Endothelial cell (in vitro differentiated cells): ENCODE measurements around the gene GNPTG. TPM values are rescaled to one million over a fixed set of nuclear protein-coding genes. Genes with fewer than 3 reads are reported as not detected.

Source experiments
- DNase-seq: peaks from one replicate; pipeline ENCODE4 v3.0.0; 2021; ENCODE audit warnings: low spot score
- H3K27ac Mint-ChIP-seq: one replicate; pipeline ENCODE4 v1.8.0; 2021; ENCODE audit warnings: mixed read lengths, inconsistent platforms; ENCODE audit not compliant: unreplicated experiment
- H3K27me3 Mint-ChIP-seq: one replicate; pipeline ENCODE4 v1.8.0; 2021; ENCODE audit warnings: mild to moderate bottlenecking, moderate library complexity, mixed read lengths, inconsistent platforms; ENCODE audit not compliant: unreplicated experiment
- H3K36me3 Mint-ChIP-seq: one replicate; pipeline ENCODE4 v1.8.0; 2021; ENCODE audit warnings: mild to moderate bottlenecking, low read depth, mixed read lengths, inconsistent platforms; ENCODE audit not compliant: unreplicated experiment
- H3K4me1 Mint-ChIP-seq: one replicate; pipeline ENCODE4 v1.8.0; 2021; ENCODE audit warnings: mild to moderate bottlenecking, mixed read lengths, inconsistent platforms; ENCODE audit not compliant: unreplicated experiment
- H3K4me3 Mint-ChIP-seq: one replicate; pipeline ENCODE4 v1.8.0; 2021; ENCODE audit warnings: mild to moderate bottlenecking, mixed read lengths, inconsistent platforms; ENCODE audit not compliant: unreplicated experiment
- H3K9me3 Mint-ChIP-seq: one replicate; pipeline ENCODE4 v1.8.0; 2021; ENCODE audit warnings: mixed read lengths, inconsistent platforms; ENCODE audit not compliant: unreplicated experiment
- total RNA-seq: library from RNA; stranded (reverse); fragmentation: NEBNext Ultra II Directional; extraction: Animal tissue kit (Norgen Biotek cat#: 25700); gene quantifications from one replicate; pipeline ENCODE4 v1.2.1, GENCODE V29; 2021; ENCODE audit not compliant: unreplicated experiment
- TF ChIP-seq, protein P1 (sequence below): fragments of 200-600 bp; sonication (generic); IDR thresholded peaks from one replicate; pipeline ENCODE4 v1.5.0; 2021; ENCODE audit warnings: antibody characterized with exemption; ENCODE audit not compliant: unreplicated experiment

The GNPTG gene
- total RNA-seq, 1 donor from 2014 or later, result 47.9 TPM

- no peak for DNase-seq
- Mint-ChIP-seq H3K4me1 (no peaks in the 10 kb centered on the region), H3K9me3 (no peaks in the 10 kb centered on the region), H3K4me3 (no peak overlapping the region), H3K27me3 (peaks cover 2% of the 10 kb centered on the region), H3K36me3 (peaks cover 11% of the 10 kb centered on the region), H3K27ac (no peak overlapping the region)
- TF ChIP-seq, protein P1, sequence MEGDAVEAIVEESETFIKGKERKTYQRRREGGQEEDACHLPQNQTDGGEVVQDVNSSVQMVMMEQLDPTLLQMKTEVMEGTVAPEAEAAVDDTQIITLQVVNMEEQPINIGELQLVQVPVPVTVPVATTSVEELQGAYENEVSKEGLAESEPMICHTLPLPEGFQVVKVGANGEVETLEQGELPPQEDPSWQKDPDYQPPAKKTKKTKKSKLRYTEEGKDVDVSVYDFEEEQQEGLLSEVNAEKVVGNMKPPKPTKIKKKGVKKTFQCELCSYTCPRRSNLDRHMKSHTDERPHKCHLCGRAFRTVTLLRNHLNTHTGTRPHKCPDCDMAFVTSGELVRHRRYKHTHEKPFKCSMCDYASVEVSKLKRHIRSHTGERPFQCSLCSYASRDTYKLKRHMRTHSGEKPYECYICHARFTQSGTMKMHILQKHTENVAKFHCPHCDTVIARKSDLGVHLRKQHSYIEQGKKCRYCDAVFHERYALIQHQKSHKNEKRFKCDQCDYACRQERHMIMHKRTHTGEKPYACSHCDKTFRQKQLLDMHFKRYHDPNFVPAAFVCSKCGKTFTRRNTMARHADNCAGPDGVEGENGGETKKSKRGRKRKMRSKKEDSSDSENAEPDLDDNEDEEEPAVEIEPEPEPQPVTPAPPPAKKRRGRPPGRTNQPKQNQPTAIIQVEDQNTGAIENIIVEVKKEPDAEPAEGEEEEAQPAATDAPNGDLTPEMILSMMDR, result no peak
Observed at GRCh38 chr16:1387331-1387730, 35.6 kb downstream of the GNPTG start.

GRCh38 chr16:1389762-1390161, 38.0 kb downstream of the GNPTG start:
- peaks cover 10% of the 10 kb centered on the region for H3K36me3 Mint-ChIP-seq

DNA sequence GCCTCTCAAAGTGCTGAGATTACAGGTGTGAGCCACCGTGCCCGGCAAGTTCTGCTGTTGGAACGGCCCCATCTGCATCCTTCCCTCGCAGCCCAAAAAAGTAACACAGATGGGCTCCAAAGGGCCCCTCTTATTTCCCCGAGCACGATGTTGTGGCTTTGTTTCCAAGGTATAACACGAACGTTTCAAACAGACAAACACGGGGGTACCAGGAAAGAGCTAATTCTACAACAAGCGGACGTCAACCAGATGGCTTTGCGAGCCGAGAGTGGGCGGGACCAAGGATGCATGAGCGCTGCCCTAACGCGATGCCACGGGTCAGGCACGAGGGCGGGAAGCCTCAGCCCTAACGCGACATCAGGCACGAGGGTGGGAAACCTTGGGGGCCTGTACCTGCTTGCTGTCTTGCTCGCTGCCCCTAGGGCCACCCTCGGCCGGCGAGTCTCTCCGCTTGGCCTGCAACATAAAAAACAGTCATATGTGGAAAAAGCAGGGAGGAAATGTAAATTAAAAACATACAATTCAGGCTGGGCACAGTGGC, 38.6 kb downstream of the GNPTG start:
- DNase-seq, result no peak
- no peak overlapping the region for H3K27ac Mint-ChIP-seq
- TF ChIP-seq, protein P1, result no peak
- H3K4me1 Mint-ChIP-seq, result no peaks in the 10 kb centered on the region
- H3K4me3 Mint-ChIP-seq, result peak overlapping the region; percentile 25
- peaks cover 8% of the 10 kb centered on the region for H3K36me3 Mint-ChIP-seq
- no peaks in the 10 kb centered on the region for H3K9me3 Mint-ChIP-seq
- H3K27me3 Mint-ChIP-seq, result peaks cover 2% of the 10 kb centered on the region

More at GRCh38 chr16:1389762-1390161, 38.0 kb downstream of the GNPTG start:
- Mint-ChIP-seq H3K4me1 (no peaks in the 10 kb centered on the region), H3K4me3 (no peak overlapping the region), H3K27ac (no peak overlapping the region), H3K9me3 (no peaks in the 10 kb centered on the region), H3K27me3 (peaks cover 2% of the 10 kb centered on the region)
- TF ChIP-seq, protein P1, result no peak
- no peak for DNase-seq

DNA sequence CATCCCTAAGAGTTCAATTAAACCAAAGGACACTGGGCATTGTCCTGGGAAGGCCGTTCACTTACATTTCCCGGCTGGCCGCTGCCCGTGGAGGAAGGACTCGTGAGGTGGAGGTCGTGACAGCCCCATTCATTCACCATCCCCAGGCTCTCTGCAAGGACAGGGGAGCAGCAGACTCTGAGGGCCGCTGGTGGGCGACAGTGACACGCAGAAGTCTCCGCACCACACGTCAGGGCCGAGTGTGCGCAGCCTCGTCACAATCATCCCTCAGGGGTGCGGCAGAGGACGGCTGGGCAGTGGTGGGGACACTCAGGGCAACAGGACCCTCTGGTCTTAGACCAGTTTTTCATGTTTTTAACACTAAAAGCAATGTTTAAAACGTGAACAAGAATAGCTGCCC, 41.1 kb downstream of the GNPTG start:
- Mint-ChIP-seq H3K9me3 (no peaks in the 10 kb centered on the region), H3K27me3 (peaks cover 2% of the 10 kb centered on the region), H3K4me1 (no peaks in the 10 kb centered on the region), H3K36me3 (peaks cover 4% of the 10 kb centered on the region), H3K4me3 (no peak overlapping the region), H3K27ac (no peak overlapping the region)
- TF ChIP-seq, protein P1, result no peak
- DNase-seq, result no peak

DNA sequence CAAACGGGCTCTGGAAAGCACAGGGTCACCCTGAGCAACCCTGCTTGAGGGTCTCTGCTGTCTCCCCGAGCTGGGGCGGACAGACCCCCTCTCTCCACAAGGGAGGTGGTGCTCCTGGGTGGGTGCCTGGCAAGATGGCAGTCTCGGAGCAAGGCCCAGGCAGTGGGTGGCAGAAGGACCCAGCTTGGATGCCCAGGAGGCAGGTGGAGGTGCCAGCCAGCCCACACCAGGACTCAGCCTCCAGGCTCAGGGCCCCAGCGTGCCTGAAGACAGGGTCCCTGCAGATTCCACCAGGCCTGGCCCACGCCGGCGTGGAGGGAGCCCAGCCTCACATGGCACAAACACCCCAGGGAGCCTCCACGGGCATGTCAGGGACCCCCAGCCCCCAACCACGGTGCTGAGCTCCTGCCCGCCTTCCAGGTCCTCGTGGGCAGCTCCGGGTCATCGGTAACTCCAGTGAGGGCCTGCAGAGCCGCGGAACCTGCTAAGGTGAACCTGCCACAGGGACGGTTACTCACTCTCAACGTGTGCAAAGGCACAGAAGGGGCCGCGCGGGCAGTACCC, 42.0 kb downstream of the GNPTG start:
- H3K27ac Mint-ChIP-seq, result no peak overlapping the region
- H3K9me3 Mint-ChIP-seq, result no peaks in the 10 kb centered on the region

More for the DNA sequence above, 42.0 kb downstream of the GNPTG start:
- H3K27me3 Mint-ChIP-seq, result no peaks in the 10 kb centered on the region
- DNase-seq, result no peak
- H3K4me1 Mint-ChIP-seq, result no peaks in the 10 kb centered on the region
- H3K36me3 Mint-ChIP-seq, result peaks cover 11% of the 10 kb centered on the region
- TF ChIP-seq, protein P1, result no peak
- no peak overlapping the region for H3K4me3 Mint-ChIP-seq
